HG03575 (cell line): ENCODE data around the gene CAMK2G.

Source experiments
- ATAC-seq: cut with Tn5 transposase; IDR thresholded peaks from one replicate; pipeline ENCODE4 v1.9.1; 2021; ENCODE audit not compliant: unreplicated experiment, insufficient number of reproducible peaks, low FRiP score; ENCODE audit errors: extremely low read depth

The CAMK2G gene

GRCh38 chr10:73887294-73888039 lies 13.1 kb upstream of the CAMK2G start:
- ATAC-seq: no peak

- ATAC-seq: no peak
Measured at GRCh38 chr10:73886661-73887293, 12.4 kb upstream of the CAMK2G start.

- no peak for ATAC-seq
Measured at GRCh38 chr10:73886085-73886529, 11.8 kb upstream of the CAMK2G start.

- ATAC-seq: no peak
Measured at GRCh38 chr10:73884017-73884416, 9.7 kb upstream of the CAMK2G start.

GRCh38 chr10:73881221-73881919 lies 7.0 kb upstream of the CAMK2G start:
- no peak for ATAC-seq

GRCh38 chr10:73879296-73880173 lies 5.2 kb upstream of the CAMK2G start:
- ATAC-seq: peak; percentile 70

- ATAC-seq: no peak
Measured at GRCh38 chr10:73878365-73878764, 4.0 kb upstream of the CAMK2G start.

- no peak for ATAC-seq
Measured at GRCh38 chr10:73877533-73878160, 3.3 kb upstream of the CAMK2G start.

GRCh38 chr10:73876971-73877370 lies 2.6 kb upstream of the CAMK2G start:
- no peak for ATAC-seq

GRCh38 chr10:73876566-73876965 lies 2.2 kb upstream of the CAMK2G start:
- ATAC-seq: no peak

- no peak for ATAC-seq
Measured at GRCh38 chr10:73876157-73876556, 1.8 kb upstream of the CAMK2G start.

- no peak for ATAC-seq
Measured at GRCh38 chr10:73875139-73875475, 752 bp upstream of the CAMK2G start.

GRCh38 chr10:73873838-73874215 lies 528 bp downstream of the CAMK2G start:
- ATAC-seq: no peak

GRCh38 chr10:73873142-73873837 lies 1.1 kb downstream of the CAMK2G start:
- ATAC-seq: no peak

GRCh38 chr10:73872190-73872710 lies 2.1 kb downstream of the CAMK2G start:
- ATAC-seq: no peak

GRCh38 chr10:73871295-73872189 lies 2.8 kb downstream of the CAMK2G start:
- ATAC-seq: no peak

GRCh38 chr10:73868655-73869195 lies 5.6 kb downstream of the CAMK2G start:
- no peak for ATAC-seq
